Measurements from ENCODE around the gene DOK6. TPM values are rescaled to one million over a fixed set of nuclear protein-coding genes. Genes with fewer than 3 reads are reported as not detected.

Gene DOK6
- total and polyA plus RNA-seq, 2 experiments from 2014 or later = 0.29 to 0.42 TPM

GRCh38 chr18:69755041-69755440 lies 354.4 kb downstream of the DOK6 start:
- peaks cover 29% of the 10 kb centered on the region for H3K36me3 Mint-ChIP-seq (ENCODE audit: low read depth)
- H3K4me1 Mint-ChIP-seq = peaks cover 28% of the 10 kb centered on the region
- Histone ChIP-seq H3K4me1 (ENCODE audit: insufficient read depth) (peaks cover 24% of the 10 kb centered on the region), H3K36me3 (ENCODE audit: insufficient read depth) (no peaks in the 10 kb centered on the region), H3K79me2 (replicated peaks; ENCODE audit: insufficient read depth) (no peaks in the 10 kb centered on the region), H3K27me3 (ENCODE audit: insufficient read depth) (no peaks in the 10 kb centered on the region), H3K4me2 (no peak overlapping the region), H3K27ac (ENCODE audit: low read depth) (no peak overlapping the region), H4K20me1 (replicated peaks; ENCODE audit: insufficient read depth) (no peaks in the 10 kb centered on the region), H3K9me2 (ENCODE audit: insufficient read depth) (no peaks in the 10 kb centered on the region), H2AFZ (no peak overlapping the region), H3K4me3 (no peak overlapping the region), H3F3A (replicated peaks; ENCODE audit: low read depth) (no peaks in the 10 kb centered on the region)
- peaks cover 29% of the 10 kb centered on the region for H3K9me3 Mint-ChIP-seq
- ATAC-seq (no peak), DNase-seq (ENCODE audit: low spot score) (no peak)
- H3K4me3 Mint-ChIP-seq = no peak overlapping the region
- H3K27ac Mint-ChIP-seq = no peak overlapping the region
- TF ChIP-seq NANOG (IDR thresholded peaks at IDR 0.05; ENCODE audit: borderline replicate concordance) (no peak), CTCF (conservative IDR thresholded peaks at IDR 0.05; ENCODE audit: low read depth in 2 of 2) (no peak), EZH2 (IDR thresholded peaks at IDR 0.05; ENCODE audit: low read depth, unreplicated experiment) (no peak), ETS1 (IDR thresholded peaks at IDR 0.05) (no peak), JUNB (IDR thresholded peaks at IDR 0.05; ENCODE audit: unreplicated experiment) (no peak), ZNF462 (CRISPR knock-in tag; IDR thresholded peaks at IDR 0.05) (no peak), STAT1 (IDR thresholded peaks at IDR 0.05; ENCODE audit: unreplicated experiment) (no peak), POLR2AphosphoS5 (IDR thresholded peaks at IDR 0.05; ENCODE audit: low read depth) (no peak), CREB1 (CRISPR knock-in tag; IDR thresholded peaks at IDR 0.05; ENCODE audit: low read depth) (no peak), REST (IDR thresholded peaks at IDR 0.05; ENCODE audit: unreplicated experiment) (no peak), ZNF331 (CRISPR knock-in tag; IDR thresholded peaks at IDR 0.05; ENCODE audit: low read depth) (no peak), EZH2phosphoT487 (IDR thresholded peaks at IDR 0.05; ENCODE audit: unreplicated experiment) (no peak), ZNF114 (CRISPR knock-in tag; IDR thresholded peaks at IDR 0.05) (no peak)
- peaks cover 2% of the 10 kb centered on the region for H3K27me3 Mint-ChIP-seq (ENCODE audit: insufficient read depth, low read depth, poor library complexity)
